Ishikawa (cell line): Measurements from ENCODE around the gene OOSP1.

Source experiments
- TAF1 ChIP-seq: IDR thresholded peaks from 2 replicates; pipeline ENCODE4 v1.6.1; 2012; ENCODE audit warnings: low read depth, mild to moderate bottlenecking
- TCF12 ChIP-seq: IDR thresholded peaks from 2 replicates; pipeline ENCODE4 v1.6.1; 2012; ENCODE audit warnings: low read depth
- YY1 ChIP-seq: IDR thresholded peaks from 2 replicates; pipeline ENCODE4 v1.6.1; 2012; ENCODE audit warnings: low read depth

DNA sequence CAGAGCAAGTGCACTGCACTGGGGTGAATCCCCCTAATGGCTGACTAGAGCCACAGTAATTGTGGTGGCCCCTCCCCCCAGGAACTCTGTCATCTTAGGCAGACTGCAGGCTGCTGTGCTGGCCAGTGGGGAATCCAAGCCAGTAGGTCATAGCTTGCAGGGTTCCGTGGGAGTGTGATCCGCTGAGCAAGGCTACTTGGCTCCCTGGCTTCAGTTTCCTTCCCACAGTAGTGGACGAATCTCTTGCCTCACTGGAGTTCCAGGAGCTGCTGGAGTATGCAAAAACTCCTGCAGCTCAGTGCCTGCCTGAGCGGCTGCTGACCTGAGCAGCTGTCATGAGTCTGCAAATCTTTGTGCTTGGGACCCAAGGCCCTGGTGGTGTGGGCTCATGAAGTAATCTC lies 46.5 kb upstream of the OOSP1 start:
- TF ChIP-seq YY1, result no peak
- TF ChIP-seq TCF12, result no peak
- TF ChIP-seq TAF1, result no peak
